ENCODE results near the gene COL23A1.

- TF ChIP-seq EP300 (IDR thresholded peaks at IDR 0.05) (no peak), CTCF (IDR thresholded peaks at IDR 0.05) (no peak)
These were observed 17.0 kb downstream of the COL23A1 start for GRCh38 chr5:178573216-178573615.

Measured in tibial nerve (tissue), 4 donors.